GM18951 (cell line): ENCODE measurements around the gene KRT7.

Experiments
- POLR2A ChIP-seq: IDR thresholded peaks from 4 replicates; pipeline ENCODE4 v1.6.1; 2011; ENCODE audit warnings: mild to moderate bottlenecking; ENCODE audit not compliant: insufficient read length, insufficient read depth; ENCODE audit errors: extremely low read depth
- in situ Hi-C: fragments of 300-500 bp; cut with MboI; formaldehyde crosslinking; loops from one replicate; pipeline ENCODE4 v1.12.0; 2022; ENCODE audit warnings: low sequenced_read_pairs, mixed read lengths, inconsistent platforms; ENCODE audit not compliant: unreplicated experiment

The KRT7 gene

GRCh38 chr12:52202361-52203078 is 30.5 kb upstream of the KRT7 start:
- in situ Hi-C loops, result no loop called here
- TF ChIP-seq POLR2A, result no peak

DNA sequence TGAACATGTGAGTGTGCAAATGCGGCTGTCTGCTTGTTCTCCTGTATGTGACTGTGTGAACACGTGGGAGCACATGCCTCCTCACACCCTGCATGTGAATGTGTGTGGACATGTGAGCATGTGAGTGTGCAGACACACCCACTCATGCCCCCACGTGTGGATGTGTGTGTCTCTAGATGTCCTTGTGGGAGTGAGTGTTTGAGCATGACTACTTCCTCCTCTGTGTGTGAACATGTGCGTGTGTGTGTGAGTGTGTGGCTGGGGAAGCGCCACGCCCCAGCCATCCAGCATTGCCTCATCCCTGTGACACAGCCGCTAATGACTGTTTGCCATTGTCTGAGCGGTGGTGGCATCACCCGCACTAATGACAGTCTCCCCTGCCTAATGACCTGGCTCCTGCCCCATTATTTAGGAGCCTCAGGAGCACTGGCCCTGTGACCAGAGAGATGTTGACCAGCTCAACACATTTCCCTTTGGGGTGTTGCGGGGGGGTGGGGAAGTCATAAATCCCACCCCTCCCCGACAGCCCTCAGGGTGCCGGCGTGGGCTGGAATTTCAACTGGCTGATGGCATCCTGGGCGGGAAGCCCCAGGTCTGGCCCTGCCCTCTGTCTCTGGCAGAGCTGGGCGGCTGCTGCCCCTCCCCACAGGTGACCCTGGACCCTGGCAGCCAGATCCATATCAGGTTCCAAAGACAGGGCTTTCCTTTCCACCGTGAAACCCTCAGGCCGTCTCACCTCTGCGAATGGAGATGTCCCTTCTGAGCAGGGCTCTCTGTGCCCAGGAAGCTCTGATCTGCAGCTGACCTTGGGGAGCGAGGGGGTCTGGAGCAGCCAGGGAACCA is 29.7 kb upstream of the KRT7 start:
- in situ Hi-C loops, result no loop called here
- no peak for TF ChIP-seq POLR2A

- in situ Hi-C loops, result no loop called here
- no peak for TF ChIP-seq POLR2A
Measured at GRCh38 chr12:52204095-52204930, 28.7 kb upstream of the KRT7 start.

DNA sequence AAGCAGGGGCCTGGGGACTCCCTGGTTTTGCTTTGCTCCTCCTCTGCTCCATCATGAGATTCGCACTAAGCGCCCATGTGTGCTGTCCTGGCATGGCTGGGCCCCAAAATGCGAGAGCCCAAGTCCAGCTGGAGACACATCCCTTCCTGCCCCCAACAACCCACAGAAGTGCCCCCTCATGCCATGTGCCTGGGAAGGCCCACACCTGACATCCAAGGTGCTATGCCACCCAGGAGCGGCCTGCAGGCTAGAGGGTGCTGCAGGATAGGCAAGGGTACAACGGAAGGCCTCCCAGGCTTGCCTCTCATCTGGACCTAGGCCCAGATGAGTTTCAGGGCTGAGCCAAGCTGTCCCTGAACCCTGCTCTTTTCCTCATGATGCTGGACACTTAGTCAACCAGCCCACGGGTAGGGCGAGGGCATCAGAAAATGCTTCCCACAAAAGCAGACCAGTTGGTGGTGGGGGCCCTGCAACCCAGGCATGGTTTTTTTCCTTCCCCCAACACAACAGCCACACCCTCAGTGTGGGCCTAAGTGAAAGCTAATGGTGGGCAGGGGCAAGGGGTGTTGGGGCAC is 28.0 kb upstream of the KRT7 start:
- TF ChIP-seq POLR2A, result no peak
- in situ Hi-C loops, result no loop called here

GRCh38 chr12:52205612-52206303 is 27.3 kb upstream of the KRT7 start:
- no peak for TF ChIP-seq POLR2A
- in situ Hi-C loops, result no loop called here

GRCh38 chr12:52206304-52207040 is 26.6 kb upstream of the KRT7 start:
- TF ChIP-seq POLR2A, result no peak
- in situ Hi-C loops, result no loop called here

GRCh38 chr12:52207106-52207505 is 25.9 kb upstream of the KRT7 start:
- in situ Hi-C loops, result no loop called here
- TF ChIP-seq POLR2A, result no peak

DNA sequence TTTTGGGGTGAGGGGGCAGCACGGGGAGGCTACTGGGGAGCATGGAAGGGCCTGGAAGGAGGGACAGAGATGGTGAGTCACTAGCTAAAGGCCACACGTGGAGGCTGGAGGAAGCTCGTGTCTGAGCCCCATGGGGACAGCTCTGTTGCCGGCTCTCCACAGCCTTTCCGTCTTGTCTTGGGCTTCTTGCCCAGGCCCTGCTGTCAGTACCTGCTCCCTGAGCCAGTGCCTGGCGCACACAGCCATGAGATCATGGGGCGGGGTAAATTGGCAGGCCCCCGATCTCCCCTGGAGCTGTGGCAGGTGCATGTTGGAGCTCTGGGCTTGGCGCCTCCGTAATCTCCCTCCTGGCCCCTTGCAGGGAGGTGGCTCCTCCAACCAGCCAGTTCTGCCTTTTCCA is 25.1 kb upstream of the KRT7 start:
- no peak for TF ChIP-seq POLR2A
- in situ Hi-C loops, result no loop called here

- no peak for TF ChIP-seq POLR2A
Measured at GRCh38 chr12:52208424-52209165, 24.4 kb upstream of the KRT7 start.

DNA sequence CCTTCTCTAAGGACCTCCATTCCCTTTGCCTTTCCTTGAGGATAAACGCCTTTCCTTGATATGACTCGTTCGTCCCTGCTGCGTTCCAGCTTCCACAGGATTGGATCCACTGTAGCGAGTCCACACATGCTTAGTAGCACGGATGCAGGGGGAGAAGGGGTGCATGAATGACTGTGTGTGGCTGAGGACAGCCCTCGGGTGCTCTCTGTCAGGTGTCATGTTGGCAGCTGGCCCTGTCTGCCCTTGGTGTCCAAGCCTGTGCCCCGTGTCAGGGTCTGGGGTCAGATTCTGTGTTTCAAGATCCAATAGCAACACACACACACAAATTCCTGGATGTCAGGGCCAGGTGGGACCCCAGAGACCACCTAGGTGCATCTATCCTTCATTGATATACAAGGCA is 23.7 kb upstream of the KRT7 start:
- no peak for TF ChIP-seq POLR2A
- in situ Hi-C loops, result no loop called here

More at GRCh38 chr12:52208424-52209165, 24.4 kb upstream of the KRT7 start:
- in situ Hi-C loops, result no loop called here
